ENCODE data around the gene TADA1.

DNA sequence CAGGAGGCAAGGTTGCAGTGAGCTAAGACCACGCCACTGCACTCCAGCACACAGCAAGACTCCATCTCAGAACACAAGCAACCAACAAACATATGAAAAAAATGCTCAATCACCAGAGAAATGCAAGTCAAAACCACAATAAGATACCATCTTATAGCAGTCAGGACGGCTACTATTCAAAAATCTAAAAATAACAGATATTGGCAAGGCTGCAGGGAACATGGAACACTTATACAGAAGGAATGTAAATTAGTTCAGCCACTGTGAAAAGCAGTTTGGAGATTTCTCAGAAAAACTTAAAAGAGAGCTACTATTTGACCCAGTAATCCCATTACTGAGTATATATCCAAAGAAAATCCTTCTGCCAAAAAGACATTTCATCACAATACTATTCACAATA lies 64.4 kb downstream of the TADA1 start:
- TF ChIP-seq, protein P1, sequence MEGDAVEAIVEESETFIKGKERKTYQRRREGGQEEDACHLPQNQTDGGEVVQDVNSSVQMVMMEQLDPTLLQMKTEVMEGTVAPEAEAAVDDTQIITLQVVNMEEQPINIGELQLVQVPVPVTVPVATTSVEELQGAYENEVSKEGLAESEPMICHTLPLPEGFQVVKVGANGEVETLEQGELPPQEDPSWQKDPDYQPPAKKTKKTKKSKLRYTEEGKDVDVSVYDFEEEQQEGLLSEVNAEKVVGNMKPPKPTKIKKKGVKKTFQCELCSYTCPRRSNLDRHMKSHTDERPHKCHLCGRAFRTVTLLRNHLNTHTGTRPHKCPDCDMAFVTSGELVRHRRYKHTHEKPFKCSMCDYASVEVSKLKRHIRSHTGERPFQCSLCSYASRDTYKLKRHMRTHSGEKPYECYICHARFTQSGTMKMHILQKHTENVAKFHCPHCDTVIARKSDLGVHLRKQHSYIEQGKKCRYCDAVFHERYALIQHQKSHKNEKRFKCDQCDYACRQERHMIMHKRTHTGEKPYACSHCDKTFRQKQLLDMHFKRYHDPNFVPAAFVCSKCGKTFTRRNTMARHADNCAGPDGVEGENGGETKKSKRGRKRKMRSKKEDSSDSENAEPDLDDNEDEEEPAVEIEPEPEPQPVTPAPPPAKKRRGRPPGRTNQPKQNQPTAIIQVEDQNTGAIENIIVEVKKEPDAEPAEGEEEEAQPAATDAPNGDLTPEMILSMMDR (IDR thresholded peaks at IDR 0.05; ENCODE audit: low read length), result no peak
- TF ChIP-seq EZH2phosphoT487 (IDR thresholded peaks at IDR 0.05; ENCODE audit: low read length), result no peak
- TF ChIP-seq EZH2 (optimal IDR thresholded peaks at IDR 0.05; ENCODE audit: low read depth, low read length), result no peak

All from MM.1S (cell line).